Keratinocyte (primary cell): ENCODE measurements around the gene CHD9NB. TPM values are rescaled to one million over a fixed set of nuclear protein-coding genes. Genes with fewer than 3 reads are reported as not detected.
A peak's percentile ranks its signal among the peaks of the same experiment; 100 is the strongest.

Experiments
- DNase-seq: peaks from one replicate; pipeline ENCODE4 v3.0.0-alpha.2; 2011; ENCODE audit warnings: low read depth, missing footprints, low spot score
- FAIRE-seq: peaks from 2 replicates; lab custom pipeline; 2011; peaks lifted over from hg19 to GRCh38; lab: Jason Lieb, UNC
- H2AFZ ChIP-seq: 2 replicates; pipeline ENCODE4 v1.6.0; 2012; ENCODE audit warnings: low read length, control low read depth, inconsistent platforms; ENCODE audit not compliant: control insufficient read depth
- H3K27ac ChIP-seq: 2 replicates; pipeline ENCODE4 v1.5.1; 2011; ENCODE audit warnings: low read length; ENCODE audit not compliant: control insufficient read depth, insufficient read depth
- H3K27me3 ChIP-seq: 3 replicates; pipeline ENCODE4 v1.6.0; 2011; ENCODE audit warnings: low read length; ENCODE audit not compliant: control insufficient read depth, insufficient read depth; ENCODE audit errors: extremely low read depth
- H3K36me3 ChIP-seq, 2 experiments: 2 replicates in 1 of 2; 3 replicates in 1 of 2; pipeline ENCODE4 v1.5.1; 2011; ENCODE audit warnings: low read length in 2 of 2, mild to moderate bottlenecking in 1 of 2; ENCODE audit not compliant: control insufficient read depth in 2 of 2, insufficient read depth in 2 of 2; ENCODE audit errors: extremely low read depth in 1 of 2
- H3K4me1 ChIP-seq: 3 replicates; pipeline ENCODE4 v1.5.1; 2011; ENCODE audit warnings: low read length; ENCODE audit not compliant: control insufficient read depth, insufficient read depth; ENCODE audit errors: extremely low read depth
- H3K4me2 ChIP-seq: 3 replicates; pipeline ENCODE4 v1.6.0; 2011; ENCODE audit warnings: low read depth, low read length; ENCODE audit not compliant: control insufficient read depth, insufficient read depth; ENCODE audit errors: extremely low read depth
- H3K4me3 ChIP-seq, 3 experiments: fragments of 200-600 bp in 1 of 3; sonication (generic) in 1 of 3; 2 replicates in 2 of 3; 3 replicates in 1 of 3; pipeline ENCODE4 v1.5.1; 2011 to 2016; ENCODE audit warnings: low read length in 3 of 3, mild to moderate bottlenecking in 3 of 3, control low read depth in 2 of 3, inconsistent platforms in 1 of 3, low read depth in 1 of 3, mixed read lengths in 1 of 3, mixed run types in 1 of 3, moderate library complexity in 1 of 3; ENCODE audit not compliant: control insufficient read depth in 2 of 3, insufficient read depth in 2 of 3; ENCODE audit errors: extremely low read depth in 1 of 3
- H3K79me2 ChIP-seq: 2 replicates; pipeline ENCODE4 v1.6.0; 2012; ENCODE audit warnings: low read length; ENCODE audit not compliant: control insufficient read depth, insufficient read depth
- H3K9ac ChIP-seq: 3 replicates; pipeline ENCODE4 v1.6.0; 2011; ENCODE audit warnings: low read length; ENCODE audit not compliant: control insufficient read depth, insufficient read depth; ENCODE audit errors: extremely low read depth
- H3K9me1 ChIP-seq: 3 replicates; pipeline ENCODE4 v1.6.0; 2011; ENCODE audit warnings: low read length; ENCODE audit not compliant: control insufficient read depth, insufficient read depth; ENCODE audit errors: extremely low read depth
- H3K9me3 ChIP-seq: 2 replicates; pipeline ENCODE4 v1.5.1; 2012; ENCODE audit warnings: low read depth, low read length; ENCODE audit not compliant: control insufficient read depth
- H4K20me1 ChIP-seq: 3 replicates; pipeline ENCODE4 v1.6.0; 2011; ENCODE audit warnings: low read length; ENCODE audit not compliant: control insufficient read depth, insufficient read depth; ENCODE audit errors: extremely low read depth
- CTCF ChIP-seq, 3 experiments: IDR thresholded peaks in 1 of 3; conservative IDR thresholded peaks in 1 of 3; optimal IDR thresholded peaks in 1 of 3; 2 replicates in 2 of 3; 3 replicates in 1 of 3; pipeline versions ENCODE3 to v1.5.1; 2011; ENCODE audit warnings: low read length in 3 of 3, mild to moderate bottlenecking in 3 of 3, moderate library complexity in 2 of 3, control low read depth in 1 of 3, inconsistent platforms in 1 of 3; ENCODE audit not compliant: insufficient read depth in 2 of 3; ENCODE audit errors: extremely low read depth in 1 of 3
- EZH2 ChIP-seq: IDR thresholded peaks from one replicate; pipeline ENCODE4 v1.6.1; 2012; ENCODE audit warnings: inconsistent platforms, mild to moderate bottlenecking, low read length, moderate library complexity
- dilution Hi-C: fragments of 300-500 bp; cut with MboI; formaldehyde crosslinking; loops from one replicate; pipeline ENCODE4 v1.7.0; 2020; ENCODE audit warnings: low sequenced_read_pairs; ENCODE audit not compliant: extremely low pct_ligation_motif_present
- polyA plus RNA-seq, 5 experiments: library from polyadenylated mRNA; depleted of rRNA in 3 of 5; stranded (reverse) in 3 of 5; stranded (forward) in 1 of 5; unstranded in 1 of 5; fragments of >200 nt; gene quantifications; 1 replicate in 1 of 5; 2 replicates in 3 of 5; 3 replicates in 1 of 5; pipeline versions ENCODE4 v1.2.1 to v1.2.3, GENCODE V29; 2011 to 2012; ENCODE audit warnings: missing spikeins in 2 of 5, low read depth in 1 of 5, low replicate concordance in 1 of 5

The CHD9NB gene
- polyA plus RNA-seq, 1 donor (not counting 4 experiments of a cell fraction or from before 2014, with no cell fraction given) = 0.64 TPM

- Histone ChIP-seq H4K20me1 (no peaks in the 10 kb centered on the region), H3K4me2 (no peak overlapping the region), H3K36me3 (no peaks in the 10 kb centered on the region), H2AFZ (no peak overlapping the region), H3K27me3 (no peaks in the 10 kb centered on the region), H3K9ac (no peak overlapping the region), H3K4me1 (peaks cover 64% of the 10 kb centered on the region), H3K4me3 (no peak overlapping the region), H3K9me1 (no peaks in the 10 kb centered on the region), H3K27ac (no peak overlapping the region), H3K79me2 (peaks cover 16% of the 10 kb centered on the region), H3K9me3 (no peaks in the 10 kb centered on the region)
- FAIRE-seq (peak; percentile 51), DNase-seq (no peak)
- TF ChIP-seq EZH2 (no peak), CTCF (optimal IDR thresholded peaks at IDR 0.05 in 1 of 3, IDR thresholded peaks at IDR 0.05 in 1 of 3, conservative IDR thresholded peaks at IDR 0.05 in 1 of 3; ENCODE audit: extremely low read depth in 1 of 3, insufficient read depth in 2 of 3, low read length in 3 of 3) (no peak)
- dilution Hi-C loops = no loop called here
These were observed 37.0 kb upstream of the CHD9NB start for GRCh38 chr16:53089434-53090285.

GRCh38 chr16:53087101-53087500, 34.4 kb upstream of the CHD9NB start:
- H3K4me1 ChIP-seq = peaks cover 72% of the 10 kb centered on the region
- peak overlapping the region; percentile 10 for H3K27ac ChIP-seq
- FAIRE-seq = no peak

More at GRCh38 chr16:53087101-53087500, 34.4 kb upstream of the CHD9NB start:
- dilution Hi-C loops = no loop called here
- Histone ChIP-seq H3K36me3 (no peaks in the 10 kb centered on the region), H2AFZ (no peak overlapping the region), H3K9me3 (no peaks in the 10 kb centered on the region), H3K27me3 (no peaks in the 10 kb centered on the region), H3K4me2 (no peak overlapping the region), H3K79me2 (peaks cover 5% of the 10 kb centered on the region), H4K20me1 (no peaks in the 10 kb centered on the region), H3K9me1 (no peaks in the 10 kb centered on the region), H3K9ac (no peak overlapping the region), H3K4me3 (no peak overlapping the region)
- TF ChIP-seq EZH2 = no peak
- TF ChIP-seq CTCF (optimal IDR thresholded peaks at IDR 0.05 in 1 of 3, IDR thresholded peaks at IDR 0.05 in 1 of 3, conservative IDR thresholded peaks at IDR 0.05 in 1 of 3; ENCODE audit: extremely low read depth in 1 of 3, insufficient read depth in 2 of 3, low read length in 3 of 3) = no peak
- no peak for DNase-seq
